HT1080 (cell line): ENCODE data around the gene FZR1. TPM values are rescaled to one million over a fixed set of nuclear protein-coding genes. Genes with fewer than 3 reads are reported as not detected.
"Not testable (repeated sequence)": the region's sequence is repeated elsewhere in the genome, so short reads cannot be mapped to it uniquely, and the experiment has no call there.

ENCODE experiments used
- DNase-seq: peaks from one replicate; pipeline ENCODE4 v3.0.0-alpha.2; 2015; ENCODE audit warnings: low read depth
- total RNA-seq: library from RNA; depleted of rRNA; stranded (reverse); fragments of >200 nt; shearing (Covaris generic); gene quantifications from 2 replicates; pipeline ENCODE4 v1.2.3, GENCODE V29; 2014

Gene FZR1
- total RNA-seq, 1 experiment from 2014 or later = 73.5 TPM

- DNase-seq = no peak
Observed at GRCh38 chr19:3528539-3529211, 22.6 kb downstream of the FZR1 start.

DNA sequence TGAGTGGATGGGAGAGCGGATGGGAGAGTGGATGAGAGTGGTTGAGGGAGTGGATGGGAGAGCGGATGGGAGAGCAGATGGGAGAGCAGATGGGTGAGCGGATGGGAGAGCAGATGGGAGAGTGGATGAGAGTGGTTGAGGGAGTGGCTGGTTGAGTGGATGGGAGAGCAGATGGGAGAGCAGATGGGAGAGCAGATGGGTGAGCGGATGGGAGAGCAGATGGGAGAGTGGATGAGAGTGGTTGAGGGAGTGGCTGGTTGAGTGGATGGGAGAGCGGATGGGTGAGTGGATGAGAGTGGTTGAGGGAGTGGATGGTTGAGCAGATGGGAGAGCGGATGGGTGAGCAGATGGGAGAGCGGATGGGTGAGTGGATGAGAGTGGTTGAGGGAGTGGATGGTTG lies 23.2 kb downstream of the FZR1 start:
- DNase-seq = not testable (repeated sequence)

DNA sequence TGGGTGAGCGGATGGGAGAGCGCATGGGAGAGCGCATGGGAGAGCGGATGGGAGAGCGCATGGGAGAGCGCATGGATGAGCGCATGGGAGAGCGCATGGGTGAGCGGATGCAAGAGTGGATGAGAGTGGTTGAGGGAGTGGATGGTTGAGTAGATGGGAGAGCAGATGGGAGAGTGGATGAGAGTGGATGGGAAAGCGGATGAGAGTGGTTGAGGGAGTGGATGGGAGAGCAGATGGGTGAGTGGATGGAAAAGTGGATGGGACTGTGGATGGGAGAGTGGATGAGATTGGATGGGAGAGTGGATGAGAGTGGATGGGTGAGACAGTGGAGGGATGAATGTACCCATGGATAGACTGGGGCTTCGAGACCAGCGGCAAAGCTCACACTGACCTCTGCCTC lies 24.3 kb downstream of the FZR1 start:
- DNase-seq = no peak

- DNase-seq = no peak
Observed at GRCh38 chr19:3531716-3532115, 25.6 kb downstream of the FZR1 start.

- no peak for DNase-seq
Observed at GRCh38 chr19:3532154-3532786, 26.2 kb downstream of the FZR1 start.

- DNase-seq = no peak
Observed at GRCh38 chr19:3533033-3533432, 26.9 kb downstream of the FZR1 start.

GRCh38 chr19:3533563-3534216 lies 27.6 kb downstream of the FZR1 start:
- no peak for DNase-seq

- DNase-seq = no peak
Observed at GRCh38 chr19:3534375-3535234, 28.5 kb downstream of the FZR1 start.

DNA sequence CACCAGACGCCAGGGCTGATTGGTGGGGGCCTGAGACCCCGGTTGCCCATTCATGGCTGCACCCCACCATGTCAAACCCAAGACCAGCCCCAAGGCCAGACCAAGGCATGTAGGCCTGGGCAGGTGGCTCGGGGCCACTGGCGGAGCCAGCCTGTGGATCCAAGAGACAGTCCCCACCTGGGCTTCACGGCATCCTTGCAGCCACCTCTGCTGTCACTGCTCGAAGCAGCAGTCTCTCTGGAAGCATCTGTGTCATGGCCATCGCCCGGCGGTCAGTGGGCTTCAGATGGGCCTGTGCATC lies 29.1 kb downstream of the FZR1 start:
- no peak for DNase-seq

DNA sequence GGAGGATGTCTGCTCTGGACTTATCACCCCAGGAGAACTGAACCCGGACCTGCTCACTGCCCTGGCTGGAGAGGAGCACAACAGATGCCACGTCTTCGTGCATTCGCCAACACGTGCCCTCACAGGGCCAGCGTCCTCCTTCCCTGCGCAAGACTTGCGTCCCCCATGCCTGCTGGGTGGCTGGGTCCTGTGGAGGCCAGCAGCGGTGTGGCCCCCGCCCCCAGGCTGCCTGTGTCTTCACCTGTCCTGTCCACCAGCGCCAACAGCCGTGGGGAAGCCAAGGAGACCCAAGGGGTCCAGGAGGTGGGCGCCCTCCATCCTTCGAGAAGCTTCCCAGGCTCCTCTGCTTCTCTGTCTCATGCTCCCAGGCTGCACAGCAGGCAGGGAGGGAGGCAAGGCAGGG lies 29.5 kb downstream of the FZR1 start:
- DNase-seq = no peak

DNA sequence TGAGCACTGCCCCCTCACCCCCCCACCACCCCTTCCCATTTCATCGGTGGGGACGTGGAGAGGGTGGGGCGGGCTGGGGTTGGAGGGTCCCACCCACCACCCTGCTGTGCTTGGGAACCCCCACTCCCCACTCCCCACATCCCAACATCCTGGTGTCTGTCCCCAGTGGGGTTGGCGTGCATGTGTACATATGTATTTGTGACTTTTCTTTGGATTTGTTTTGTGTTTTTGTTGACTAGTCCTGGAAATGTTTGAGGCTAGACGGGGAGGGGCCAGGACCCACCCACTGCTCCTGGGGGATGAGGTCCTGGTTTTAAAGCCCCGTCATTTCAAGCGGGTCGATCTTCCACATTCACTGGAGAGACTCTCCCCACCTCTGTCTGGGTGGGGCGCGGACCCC lies 29.9 kb downstream of the FZR1 start:
- no peak for DNase-seq

GRCh38 chr19:3536429-3537100 lies 30.5 kb downstream of the FZR1 start:
- no peak for DNase-seq

DNA sequence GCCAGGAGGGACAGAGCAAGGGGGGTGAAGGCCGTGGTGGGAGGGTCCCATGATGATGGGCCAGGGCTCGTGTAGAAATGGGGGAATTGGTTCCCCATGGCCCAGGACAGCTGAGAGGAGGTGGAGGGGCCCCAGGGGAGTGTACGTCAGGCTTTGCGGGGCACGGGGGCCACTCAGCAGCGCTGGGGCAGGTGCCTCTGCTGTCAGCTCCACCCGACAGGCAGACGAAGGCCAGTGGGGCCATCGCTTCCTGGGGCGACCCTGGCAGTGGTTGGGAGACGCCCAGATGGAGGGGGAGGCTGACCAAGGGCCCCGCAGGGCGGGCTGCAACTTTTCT lies 31.0 kb downstream of the FZR1 start:
- no peak for DNase-seq

DNA sequence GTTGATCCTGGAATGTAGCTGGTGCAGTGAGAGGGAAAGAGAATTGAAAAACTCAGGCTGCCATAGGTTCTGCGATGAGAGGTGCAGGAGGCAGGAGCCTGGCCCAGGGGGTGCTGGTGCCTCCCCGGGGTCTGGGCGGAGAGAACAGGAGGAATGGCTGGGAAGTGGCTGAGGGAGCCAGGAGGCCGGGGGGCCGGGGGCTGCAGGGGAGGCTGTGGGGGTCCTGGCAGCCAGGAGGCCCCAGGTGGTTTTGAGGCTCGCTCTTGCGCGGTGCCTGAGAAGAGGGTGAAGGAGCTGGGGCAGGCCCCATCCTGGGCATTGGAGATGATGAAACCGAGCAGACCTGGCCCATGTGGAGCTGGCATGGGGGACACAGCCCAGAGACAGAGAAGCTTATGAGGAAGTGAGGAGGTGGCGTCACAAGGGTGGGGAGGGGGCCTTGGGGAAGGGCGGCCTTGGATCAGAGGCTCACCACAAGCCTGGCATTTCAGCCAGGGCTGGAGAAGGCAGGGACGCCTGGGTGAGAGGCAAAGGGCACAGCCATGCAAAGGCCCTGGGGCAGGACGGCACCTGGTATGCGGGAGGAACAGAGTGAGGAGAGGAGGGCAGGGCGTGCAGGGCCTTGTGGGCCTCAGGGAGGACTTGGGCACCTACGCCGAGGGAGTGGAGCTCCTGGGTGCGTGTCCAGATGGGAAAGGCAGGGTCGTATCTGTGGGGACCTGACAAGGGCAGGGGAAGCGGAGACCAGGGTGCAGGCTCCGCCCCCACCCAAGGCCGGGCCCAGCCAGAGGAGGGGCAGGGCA lies 31.5 kb downstream of the FZR1 start:
- DNase-seq = no peak

GRCh38 chr19:3538258-3538929 lies 32.3 kb downstream of the FZR1 start:
- DNase-seq = no peak

DNA sequence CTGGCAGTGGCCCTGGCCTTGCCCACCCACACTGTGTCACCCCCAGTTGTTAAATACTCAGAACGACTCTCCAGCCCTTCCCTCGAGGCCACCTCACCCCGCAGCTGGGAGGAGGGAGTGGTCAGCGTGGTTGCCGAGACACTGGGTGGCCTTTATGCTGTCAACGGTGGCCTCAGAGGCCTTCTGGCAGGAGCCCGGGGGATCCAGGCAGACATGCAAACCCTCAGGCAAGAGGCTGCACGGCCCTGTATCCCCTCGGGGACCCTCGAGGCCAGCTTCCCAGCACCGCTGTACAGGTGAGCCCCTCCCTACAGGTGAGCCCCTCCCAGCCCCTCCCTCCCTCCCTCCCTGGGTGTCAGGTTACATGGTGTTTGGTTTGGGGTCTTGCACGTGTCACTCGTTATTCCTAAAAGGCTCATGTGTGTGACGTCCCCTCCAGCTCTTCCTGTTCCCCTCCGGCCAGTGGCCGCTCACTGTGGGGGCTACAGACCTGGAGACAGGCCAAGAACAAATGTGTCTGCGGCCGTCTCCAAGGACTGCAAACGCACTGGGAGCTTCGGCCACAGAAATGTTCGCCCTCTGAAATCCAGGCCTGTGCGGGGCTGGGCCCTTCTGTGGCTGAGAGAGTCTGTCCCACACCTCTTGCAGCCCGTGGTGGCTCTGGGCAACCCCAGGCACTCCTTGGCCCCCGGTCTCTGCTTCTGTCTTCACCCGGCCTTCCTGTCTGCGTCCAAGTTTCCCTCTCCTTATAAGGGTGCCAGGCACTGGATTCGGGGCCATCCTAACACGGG lies 33.0 kb downstream of the FZR1 start, which contains the start of gene TEKTIP1:
TSS of gene TEKTIP1 (plus strand) at position 210 of the 791 bp plus-strand sequence. CDS start at position 214, 4 bp downstream.
- DNase-seq = no peak

DNA sequence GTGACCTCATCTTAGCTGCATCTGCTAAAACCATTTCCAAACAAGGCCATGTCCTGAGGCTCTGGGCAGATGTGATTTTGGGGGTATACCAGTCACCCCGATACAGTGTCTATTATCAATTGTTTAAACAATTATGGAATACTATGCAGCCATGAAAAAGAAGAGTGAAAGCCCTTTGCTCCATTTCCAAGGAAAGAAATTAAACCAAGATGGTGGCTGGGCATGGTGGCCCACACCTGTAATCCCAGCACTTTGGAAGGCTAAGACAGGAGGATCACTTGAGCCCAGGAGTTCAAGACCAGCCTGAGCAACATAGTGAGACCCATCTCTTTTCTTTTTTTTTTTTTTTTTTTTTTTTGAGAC lies 33.6 kb downstream of the FZR1 start:
- no peak for DNase-seq

DNA sequence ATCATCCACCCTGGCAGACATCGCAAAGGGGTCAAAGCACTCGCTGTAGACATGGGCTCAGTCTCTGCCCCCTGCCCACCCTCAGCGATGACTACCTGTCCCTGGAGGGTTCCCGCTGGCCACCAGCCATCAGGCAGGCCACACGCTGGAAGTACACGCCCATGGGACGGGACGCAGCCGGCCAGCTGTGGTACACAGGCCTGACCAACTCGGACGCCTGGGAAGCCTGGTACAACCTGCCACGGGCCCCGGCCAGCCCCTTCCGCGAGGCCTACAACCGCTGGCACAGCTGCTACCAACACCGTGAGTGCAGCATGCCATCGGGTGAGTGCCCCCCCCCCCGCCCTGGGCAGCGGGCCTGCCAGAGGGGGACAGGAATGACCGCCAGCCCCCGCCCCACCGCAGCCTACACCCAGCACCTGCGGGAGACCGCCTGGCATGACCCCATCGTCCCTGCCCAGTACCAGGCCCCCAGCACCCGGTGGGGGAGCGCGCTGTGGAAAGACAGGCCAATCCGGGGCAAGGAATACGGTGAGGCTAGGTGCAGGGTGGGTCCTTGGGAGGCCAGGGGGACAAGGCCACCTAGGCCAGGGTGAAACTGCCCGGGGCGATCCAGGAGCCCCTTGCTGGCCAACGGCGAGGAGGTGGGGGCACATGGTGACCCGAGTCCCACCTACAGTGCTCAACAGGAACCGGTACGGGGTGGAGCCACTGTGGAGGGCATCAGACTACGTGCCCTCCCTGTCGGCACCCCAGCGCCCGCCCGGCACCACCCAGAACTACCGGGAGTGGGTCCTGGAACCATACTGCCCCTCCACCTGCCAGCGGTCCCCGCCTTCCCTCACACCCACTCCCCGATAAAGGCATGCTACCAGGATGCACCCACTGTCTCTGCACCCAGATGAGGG lies 37.3 kb downstream of the FZR1 start:
- DNase-seq = no peak
